Brain pericyte (primary cell): ENCODE measurements around the gene TRIM66.

ENCODE experiments used
- DNase-seq: peaks from one replicate; pipeline ENCODE4 v3.0.0-alpha.2; 2012; ENCODE audit warnings: low read depth, low spot score

TRIM66 gene

GRCh38 chr11:8715501-8715900 lies 33.0 kb upstream of the TRIM66 start:
- DNase-seq: no peak

GRCh38 chr11:8714622-8715225 lies 32.3 kb upstream of the TRIM66 start:
- DNase-seq: no peak

GRCh38 chr11:8713760-8714454 lies 31.4 kb upstream of the TRIM66 start:
- DNase-seq: no peak

GRCh38 chr11:8712506-8712905 lies 30.0 kb upstream of the TRIM66 start:
- no peak for DNase-seq

GRCh38 chr11:8711895-8712442 lies 29.5 kb upstream of the TRIM66 start:
- DNase-seq: no peak

- no peak for DNase-seq
Measured at GRCh38 chr11:8709777-8710176, 27.3 kb upstream of the TRIM66 start.

GRCh38 chr11:8709002-8709672 lies 26.7 kb upstream of the TRIM66 start:
- DNase-seq: no peak

GRCh38 chr11:8707541-8708191 lies 25.2 kb upstream of the TRIM66 start:
- DNase-seq: no peak

GRCh38 chr11:8706673-8707432 lies 24.4 kb upstream of the TRIM66 start:
- no peak for DNase-seq

GRCh38 chr11:8705146-8705545 lies 22.7 kb upstream of the TRIM66 start:
- no peak for DNase-seq

GRCh38 chr11:8704136-8704535 lies 21.7 kb upstream of the TRIM66 start:
- DNase-seq: no peak

- DNase-seq: no peak
Measured at GRCh38 chr11:8702598-8702915, 20.1 kb upstream of the TRIM66 start.

GRCh38 chr11:8701891-8702597 lies 19.6 kb upstream of the TRIM66 start:
- no peak for DNase-seq

- no peak for DNase-seq
Measured at GRCh38 chr11:8699903-8700302, 17.4 kb upstream of the TRIM66 start.

GRCh38 chr11:8698917-8699441 lies 16.5 kb upstream of the TRIM66 start:
- no peak for DNase-seq

GRCh38 chr11:8698379-8698851 lies 15.9 kb upstream of the TRIM66 start:
- no peak for DNase-seq

- DNase-seq: no peak
Measured at GRCh38 chr11:8697054-8697453, 14.6 kb upstream of the TRIM66 start.

GRCh38 chr11:8694137-8694536 lies 11.7 kb upstream of the TRIM66 start:
- no peak for DNase-seq

GRCh38 chr11:8693555-8693954 lies 11.1 kb upstream of the TRIM66 start:
- DNase-seq: no peak

GRCh38 chr11:8693010-8693551 lies 10.6 kb upstream of the TRIM66 start:
- no peak for DNase-seq
